H54 (cell line): ENCODE data around the gene DDX56.
"Not testable (repeated sequence)": the region's sequence is repeated elsewhere in the genome, so short reads cannot be mapped to it uniquely, and the experiment has no call there.

ENCODE experiments used
- DNase-seq: peaks from one replicate; pipeline ENCODE4 v3.0.0; 2011; ENCODE audit warnings: low spot score, mixed read lengths; ENCODE audit not compliant: insufficient read length
- FAIRE-seq: peaks from 3 replicates; lab custom pipeline; 2011; peaks lifted over from hg19 to GRCh38; lab: Jason Lieb, UNC
- POLR2A ChIP-seq: IDR thresholded peaks from 2 replicates; pipeline ENCODE4 v1.6.1; 2011; ENCODE audit warnings: low read depth, mild to moderate bottlenecking, low read length

Gene DDX56

GRCh38 chr7:44561962-44562621 is 11.6 kb downstream of the DDX56 start:
- TF ChIP-seq POLR2A = no peak
- peak; percentile 83 for DNase-seq
- peak; percentile 23 for FAIRE-seq

DNA sequence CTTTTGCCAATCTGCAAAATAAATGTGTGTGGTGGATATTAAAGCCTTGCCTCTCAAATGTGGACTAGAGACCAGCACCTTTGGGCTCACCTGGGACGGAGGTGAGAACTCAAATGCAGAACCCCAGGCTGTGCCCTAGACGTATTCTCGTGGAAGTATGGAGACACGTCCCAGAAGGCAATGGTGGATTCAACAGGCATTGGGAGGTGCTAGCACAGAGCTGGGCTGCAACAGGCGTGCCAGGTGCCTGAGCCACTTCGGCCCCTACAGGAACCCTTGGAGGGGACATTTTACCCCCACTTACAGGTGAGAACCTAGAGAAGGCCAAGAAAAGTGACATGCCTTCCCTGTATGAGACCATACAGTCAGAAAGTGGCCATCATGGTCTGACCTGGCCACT is 12.2 kb downstream of the DDX56 start:
- TF ChIP-seq POLR2A = no peak
- FAIRE-seq (no peak), DNase-seq (no peak)

GRCh38 chr7:44559485-44559884 is 14.2 kb downstream of the DDX56 start:
- DNase-seq = no peak
- no peak for TF ChIP-seq POLR2A
- no peak for FAIRE-seq

GRCh38 chr7:44557485-44557884 is 16.2 kb downstream of the DDX56 start:
- no peak for DNase-seq
- TF ChIP-seq POLR2A = no peak
- no peak for FAIRE-seq

DNA sequence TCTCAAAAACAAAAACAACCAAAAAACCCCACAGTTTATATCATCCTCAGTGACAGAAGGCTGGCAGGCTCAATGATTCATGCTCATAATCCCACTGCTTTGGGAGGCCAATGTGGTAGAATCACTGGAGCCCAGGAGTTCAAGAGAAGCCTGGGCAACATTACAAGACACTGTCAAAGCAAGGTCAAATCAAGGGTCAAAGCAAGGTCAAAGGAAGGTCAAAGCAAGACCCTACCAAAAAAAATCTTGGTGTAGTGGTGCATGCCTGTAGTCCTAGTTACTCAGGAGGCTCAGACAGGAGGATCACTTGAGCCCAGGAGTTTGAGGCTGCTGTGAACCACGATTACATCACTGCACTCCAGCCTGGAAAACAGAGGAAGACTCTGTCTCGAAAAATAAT is 18.4 kb downstream of the DDX56 start:
- DNase-seq (no peak), FAIRE-seq (no peak)
- no peak for TF ChIP-seq POLR2A

DNA sequence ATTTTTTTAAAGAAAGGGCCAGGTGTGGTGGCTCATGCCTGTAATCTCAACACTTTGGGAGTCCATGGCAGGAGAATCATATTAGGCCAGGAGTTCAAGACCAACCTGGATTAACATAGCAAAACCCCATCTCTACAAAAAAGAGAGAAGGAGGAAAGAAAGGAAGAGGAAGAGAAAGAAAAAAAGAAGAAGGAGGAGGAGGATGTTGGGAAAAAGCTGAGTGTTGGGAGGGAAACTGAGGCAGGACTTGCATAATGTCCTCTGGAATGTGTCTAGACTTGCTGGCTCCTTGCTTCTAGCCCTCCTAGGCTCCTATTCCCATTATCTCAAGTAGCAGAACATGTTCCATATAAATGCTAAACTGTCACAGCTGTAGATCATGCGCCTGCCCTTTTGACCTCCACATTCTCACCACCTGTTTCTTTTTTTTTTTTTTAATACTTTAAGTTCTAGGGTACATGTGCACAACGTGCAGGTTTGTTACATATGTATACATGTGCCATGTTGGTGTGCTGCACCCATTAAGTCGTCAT is 21.2 kb downstream of the DDX56 start:
- DNase-seq, FAIRE-seq: not testable (repeated sequence)

GRCh38 chr7:44549457-44549856 is 24.3 kb downstream of the DDX56 start:
- TF ChIP-seq POLR2A = no peak
- FAIRE-seq = no peak
- no peak for DNase-seq

GRCh38 chr7:44548893-44549292 is 24.8 kb downstream of the DDX56 start:
- no peak for TF ChIP-seq POLR2A
- FAIRE-seq = no peak
- no peak for DNase-seq

GRCh38 chr7:44547536-44548231 is 26.0 kb downstream of the DDX56 start:
- FAIRE-seq = no peak

GRCh38 chr7:44541876-44542610 is 31.7 kb downstream of the DDX56 start:
- FAIRE-seq (no peak), DNase-seq (no peak)
- TF ChIP-seq POLR2A = no peak

More at GRCh38 chr7:44547536-44548231, 26.0 kb downstream of the DDX56 start:
- no peak for DNase-seq
- TF ChIP-seq POLR2A = no peak

GRCh38 chr7:44541028-44541869 is 32.5 kb downstream of the DDX56 start, which contains the start of gene NPC1L1:
TSS of gene NPC1L1 (minus strand) at chr7:44541330. CDS start at chr7:44541259, 71 bp downstream.
- FAIRE-seq = no peak
- no peak for DNase-seq
- no peak for TF ChIP-seq POLR2A

DNA sequence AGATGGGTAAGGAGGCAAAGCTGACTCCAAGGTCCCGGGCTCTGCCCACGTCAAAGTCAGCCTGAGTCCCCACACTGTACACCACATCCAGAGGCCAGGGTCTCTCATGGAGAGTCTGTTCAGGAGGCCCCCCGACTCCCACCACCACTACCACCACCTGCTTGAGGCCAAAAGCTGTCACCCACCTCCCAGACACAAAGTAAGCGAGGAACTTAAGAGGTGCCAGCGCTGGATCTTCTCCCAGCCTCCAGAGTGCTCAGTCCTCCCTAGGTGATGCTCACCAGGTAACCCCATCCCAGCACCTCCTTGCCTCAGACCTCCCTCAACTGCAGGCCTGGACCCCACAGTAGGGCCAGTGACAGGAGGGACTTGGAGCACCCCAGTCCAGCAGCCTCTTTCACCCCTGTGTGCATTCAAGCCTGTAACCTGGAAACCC is 33.1 kb downstream of the DDX56 start:
- TF ChIP-seq POLR2A = no peak
- FAIRE-seq (no peak), DNase-seq (no peak)
